Caco-2 (cell line): ENCODE measurements around the gene LRRC75B. TPM values are rescaled to one million over a fixed set of nuclear protein-coding genes. Genes with fewer than 3 reads are reported as not detected.
"Not testable (repeated sequence)": the region's sequence is repeated elsewhere in the genome, so short reads cannot be mapped to it uniquely, and the experiment has no call there.

Experiments used
- BruUV-seq: library from RNA; stranded (reverse); fragments of 400-500 nt; replicated peaks from 2 replicates; lab custom pipeline; 2021; lab: Mats Ljungman, UMichigan
- CTCF ChIA-PET: fragments of 300-600 bp; sonication (Branson Sonifier 250); formaldehyde crosslinking; loops from one replicate; lab custom pipeline; 2022; ENCODE audit warnings: antibody characterized with exemption; lab: Charles Lee
- POLR2A ChIA-PET: fragments of 300-600 bp; sonication (Branson Sonifier 250); formaldehyde crosslinking; loops from one replicate; lab custom pipeline; 2022; ENCODE audit warnings: antibody characterized with exemption; lab: Charles Lee
- DNase-seq, 2 experiments: peaks; one replicate each; pipeline versions ENCODE4 v3.0.0 to v3.0.0-alpha.2; 2020 to 2022
- H3K27me3 ChIP-seq: replicated peaks from 2 replicates; pipeline ENCODE4 v1.6.0; 2011; ENCODE audit warnings: low read length; ENCODE audit not compliant: control insufficient read depth, insufficient read depth
- H3K36me3 ChIP-seq: 2 replicates; pipeline ENCODE4 v1.5.1; 2011; ENCODE audit warnings: low read length; ENCODE audit not compliant: control insufficient read depth, insufficient read depth
- H3K4me1 ChIP-seq: fragments of 250-450 bp; sonication (Bioruptor Pico); 2 replicates; pipeline ENCODE4 v1.5.1; 2020; ENCODE audit warnings: mild to moderate bottlenecking
- H3K4me3 ChIP-seq: 2 replicates; pipeline ENCODE4 v1.5.1; 2011; ENCODE audit warnings: low read depth, mild to moderate bottlenecking, control low read depth, low read length
- H3K9me3 ChIP-seq: fragments of 250-450 bp; sonication (Bioruptor Pico); 2 replicates; pipeline ENCODE4 v1.5.1; 2020; ENCODE audit warnings: mild to moderate bottlenecking, moderate library complexity
- H3K27ac Mint-ChIP-seq: one replicate; pipeline ENCODE4 v1.8.0; 2022; ENCODE audit warnings: mixed read lengths; ENCODE audit not compliant: unreplicated experiment
- H3K27me3 Mint-ChIP-seq: one replicate; pipeline ENCODE4 v1.8.0; 2022; ENCODE audit warnings: mixed read lengths; ENCODE audit not compliant: insufficient read depth, unreplicated experiment
- H3K36me3 Mint-ChIP-seq: one replicate; pipeline ENCODE4 v1.8.0; 2022; ENCODE audit warnings: mild to moderate bottlenecking, mixed read lengths; ENCODE audit not compliant: insufficient read depth, unreplicated experiment
- H3K4me1 Mint-ChIP-seq: one replicate; pipeline ENCODE4 v1.8.0; 2022; ENCODE audit warnings: low read depth, mixed read lengths; ENCODE audit not compliant: unreplicated experiment
- H3K4me3 Mint-ChIP-seq: one replicate; pipeline ENCODE4 v1.8.0; 2022; ENCODE audit warnings: mild to moderate bottlenecking, moderate library complexity, mixed read lengths; ENCODE audit not compliant: unreplicated experiment
- H3K9me3 Mint-ChIP-seq: one replicate; pipeline ENCODE4 v1.8.0; 2022; ENCODE audit warnings: mixed read lengths; ENCODE audit not compliant: unreplicated experiment
- intact Hi-C: fragments of 100-400 bp; cut with micrococcal nuclease; formaldehyde crosslinking; loops from one replicate; pipeline ENCODE4 v1.10.0; 2022; ENCODE audit not compliant: unreplicated experiment
- total RNA-seq: library from RNA; stranded (reverse); gene quantifications from 2 replicates; pipeline ENCODE4 v1.2.3, GENCODE V29; 2022
- TF ChIP-seq, protein P1 (sequence below), 2 experiments: fragments of 200-600 bp in 1 of 2; IDR thresholded peaks; 1 replicate in 1 of 2; 2 replicates in 1 of 2; pipeline versions ENCODE4 v1.5.1 to v1.8.0; 2011 to 2022; ENCODE audit warnings: antibody characterized with exemption in 1 of 2, control low read depth in 1 of 2, inconsistent platforms in 1 of 2, low read depth in 1 of 2, low read length in 1 of 2, mild to moderate bottlenecking in 1 of 2, moderate library complexity in 1 of 2; ENCODE audit not compliant: insufficient read depth in 1 of 2, severe bottlenecking in 1 of 2, unreplicated experiment in 1 of 2

LRRC75B gene
- total RNA-seq, 1 experiment from 2014 or later = 20.4 TPM

DNA sequence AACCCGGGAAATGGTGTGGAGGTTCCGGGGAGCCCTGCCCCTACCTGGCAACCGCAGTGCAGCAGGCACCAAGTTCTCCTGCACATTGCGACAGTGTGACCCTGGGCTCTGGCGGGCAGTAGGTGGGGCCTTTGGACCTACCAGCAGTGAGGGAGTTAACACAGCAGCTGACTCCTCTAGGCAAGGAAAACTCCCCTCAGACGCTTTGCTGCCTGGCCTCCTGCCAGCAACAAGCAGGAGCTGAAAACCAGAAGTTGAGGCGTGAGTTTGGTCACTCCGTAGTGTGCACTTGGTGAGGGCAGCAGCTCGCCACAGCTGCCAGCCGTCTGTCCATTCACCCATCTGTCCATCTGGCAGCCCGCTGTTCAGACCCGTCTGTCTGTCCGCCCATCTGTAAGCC lies 39.8 kb upstream of the LRRC75B start:
- H3K36me3 ChIP-seq, DNase-seq, BruUV-seq, H3K9me3 Mint-ChIP-seq, H3K4me3 ChIP-seq, H3K27me3 Mint-ChIP-seq, H3K27ac Mint-ChIP-seq, H3K36me3 Mint-ChIP-seq, CTCF ChIA-PET, POLR2A ChIA-PET, H3K4me3 Mint-ChIP-seq, H3K9me3 ChIP-seq, H3K27me3 ChIP-seq: not testable (repeated sequence)
- intact Hi-C loops = loop anchor here (10.0 kb wide), 1 partner anchor 122 kb away; no protein-coding TSS in a partner anchor
- H3K4me1 Mint-ChIP-seq = peaks cover 18% of the 10 kb centered on the region
- H3K4me1 ChIP-seq = peaks cover 22% of the 10 kb centered on the region

DNA sequence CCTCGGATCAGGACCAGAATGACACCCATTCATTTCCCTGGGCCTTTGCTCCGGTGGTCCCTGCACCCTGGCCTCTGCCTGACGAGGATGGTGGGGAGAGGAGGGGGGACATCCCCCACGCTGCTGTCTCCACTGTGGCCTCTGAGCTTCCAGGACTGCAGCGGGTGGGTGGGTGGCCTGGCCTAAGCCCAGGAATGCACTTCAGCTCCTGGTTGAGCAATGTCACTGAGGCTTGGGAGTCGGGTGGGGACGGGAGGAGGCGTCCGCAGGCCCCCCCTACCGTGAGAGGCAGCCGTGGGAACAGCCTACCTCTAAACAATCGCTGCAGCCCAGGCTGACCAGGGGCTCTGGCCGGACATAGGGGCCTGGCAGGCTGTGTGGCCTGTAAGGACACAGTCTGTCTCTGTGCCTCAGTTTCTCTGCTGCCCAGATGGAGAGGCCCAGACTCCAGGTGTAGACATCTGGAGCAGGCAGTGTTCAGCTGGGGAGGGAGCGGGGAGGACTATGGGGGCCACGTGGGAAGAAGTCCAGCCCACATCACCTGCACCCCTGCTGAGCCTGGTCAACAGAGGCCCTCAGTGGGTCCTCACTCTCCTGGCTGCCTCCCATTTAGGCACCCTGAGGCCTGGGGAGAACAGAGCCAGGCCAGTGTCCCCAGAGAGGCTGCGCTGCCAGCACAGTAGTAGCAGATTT lies 38.7 kb upstream of the LRRC75B start:
- not testable (repeated sequence) for H3K9me3 ChIP-seq

DNA sequence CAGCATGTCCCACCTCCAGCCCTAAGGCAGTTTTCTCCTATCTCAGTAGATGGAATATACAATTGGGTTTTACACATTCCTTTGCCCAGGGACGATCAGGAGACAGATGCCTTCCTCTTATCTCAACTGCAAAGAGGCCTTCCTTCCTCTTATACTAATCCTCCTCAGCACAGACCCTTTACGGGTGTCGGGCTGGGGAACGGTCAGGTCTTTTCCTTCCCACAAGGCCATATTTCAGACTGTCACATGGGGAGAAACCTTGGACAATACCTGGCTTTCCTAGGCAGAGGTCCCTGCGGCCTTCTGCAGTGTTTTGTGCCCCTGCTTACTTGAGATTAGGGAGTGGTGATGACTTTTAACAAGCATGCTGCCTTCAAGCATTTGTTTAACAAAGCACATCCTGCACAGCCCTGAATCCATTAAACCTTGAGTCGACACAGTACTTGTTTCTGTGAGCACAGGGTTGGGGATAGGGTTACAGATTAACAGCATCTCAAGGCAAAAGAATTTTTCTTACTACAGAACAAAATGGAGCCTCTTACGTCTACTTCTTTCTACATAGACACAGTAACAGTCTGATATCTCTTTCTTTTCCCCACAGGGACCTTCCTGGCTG lies 38.0 kb upstream of the LRRC75B start:
- CTCF ChIA-PET, H3K27me3 Mint-ChIP-seq, POLR2A ChIA-PET, H3K9me3 Mint-ChIP-seq, H3K36me3 Mint-ChIP-seq, H3K27me3 ChIP-seq, H3K36me3 ChIP-seq, H3K9me3 ChIP-seq, H3K4me3 ChIP-seq: not testable (repeated sequence)
- DNase-seq = peak; percentile 50 to 62
- intact Hi-C loops = loop anchor here (10.0 kb wide), 1 partner anchor 124 kb away; no protein-coding TSS in a partner anchor
- BruUV-seq = TSS peak; percentile 57
- Mint-ChIP-seq H3K27ac (peak overlapping the region; percentile 82), H3K4me3 (peak overlapping the region; percentile 13), H3K4me1 (peaks cover 18% of the 10 kb centered on the region)
- H3K4me1 ChIP-seq = peaks cover 22% of the 10 kb centered on the region

More for the DNA sequence above, 38.7 kb upstream of the LRRC75B start:
- H3K27me3 Mint-ChIP-seq, H3K36me3 ChIP-seq, POLR2A ChIA-PET, H3K36me3 Mint-ChIP-seq, BruUV-seq, H3K27me3 ChIP-seq, CTCF ChIA-PET, H3K4me3 ChIP-seq, H3K9me3 Mint-ChIP-seq: not testable (repeated sequence)
- H3K4me1 ChIP-seq = peaks cover 22% of the 10 kb centered on the region
- Mint-ChIP-seq H3K27ac (peak overlapping the region; percentile 82), H3K4me1 (peaks cover 18% of the 10 kb centered on the region), H3K4me3 (peak overlapping the region; percentile 13)
- peak; percentile 32 to 52 for DNase-seq
- intact Hi-C loops = loop anchor here (10.0 kb wide), 1 partner anchor 123 kb away; no protein-coding TSS in a partner anchor

DNA sequence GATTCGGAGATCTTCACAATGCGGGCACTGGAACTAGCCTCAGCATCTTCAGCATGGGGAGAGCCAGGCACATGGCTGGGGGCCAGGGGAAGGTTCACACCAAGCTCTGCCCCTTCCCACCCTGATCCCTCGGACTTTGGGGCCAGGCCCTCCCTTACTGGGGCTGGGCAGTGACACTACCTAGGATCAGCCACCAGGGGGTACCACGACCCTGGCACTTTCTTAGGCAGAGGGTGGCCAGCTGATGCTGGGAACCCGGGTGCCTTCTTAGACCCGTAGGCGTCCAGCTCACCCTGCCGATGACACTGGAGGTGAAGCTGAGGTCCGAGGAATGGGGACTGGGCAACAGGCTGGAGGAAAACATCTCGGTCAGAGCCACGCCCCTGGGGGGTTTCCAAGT lies 36.2 kb upstream of the LRRC75B start:
- TF ChIP-seq, protein P1, sequence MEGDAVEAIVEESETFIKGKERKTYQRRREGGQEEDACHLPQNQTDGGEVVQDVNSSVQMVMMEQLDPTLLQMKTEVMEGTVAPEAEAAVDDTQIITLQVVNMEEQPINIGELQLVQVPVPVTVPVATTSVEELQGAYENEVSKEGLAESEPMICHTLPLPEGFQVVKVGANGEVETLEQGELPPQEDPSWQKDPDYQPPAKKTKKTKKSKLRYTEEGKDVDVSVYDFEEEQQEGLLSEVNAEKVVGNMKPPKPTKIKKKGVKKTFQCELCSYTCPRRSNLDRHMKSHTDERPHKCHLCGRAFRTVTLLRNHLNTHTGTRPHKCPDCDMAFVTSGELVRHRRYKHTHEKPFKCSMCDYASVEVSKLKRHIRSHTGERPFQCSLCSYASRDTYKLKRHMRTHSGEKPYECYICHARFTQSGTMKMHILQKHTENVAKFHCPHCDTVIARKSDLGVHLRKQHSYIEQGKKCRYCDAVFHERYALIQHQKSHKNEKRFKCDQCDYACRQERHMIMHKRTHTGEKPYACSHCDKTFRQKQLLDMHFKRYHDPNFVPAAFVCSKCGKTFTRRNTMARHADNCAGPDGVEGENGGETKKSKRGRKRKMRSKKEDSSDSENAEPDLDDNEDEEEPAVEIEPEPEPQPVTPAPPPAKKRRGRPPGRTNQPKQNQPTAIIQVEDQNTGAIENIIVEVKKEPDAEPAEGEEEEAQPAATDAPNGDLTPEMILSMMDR (IDR thresholded peaks at IDR 0.05; ENCODE audit: insufficient read depth in 1 of 2, low read depth in 1 of 2, low read length in 1 of 2, severe bottlenecking in 1 of 2, unreplicated experiment in 1 of 2) = peak; percentile 10 to 27
- H3K27me3 ChIP-seq, H3K4me3 ChIP-seq, intact Hi-C loops, H3K36me3 ChIP-seq, H3K9me3 ChIP-seq, CTCF ChIA-PET, H3K27me3 Mint-ChIP-seq, H3K27ac Mint-ChIP-seq, POLR2A ChIA-PET, H3K9me3 Mint-ChIP-seq, H3K36me3 Mint-ChIP-seq, BruUV-seq, H3K4me3 Mint-ChIP-seq: not testable (repeated sequence)
- peak in 1 of 2 experiments; percentile 41 for DNase-seq
- H3K4me1 ChIP-seq = peaks cover 22% of the 10 kb centered on the region
- peaks cover 18% of the 10 kb centered on the region for H3K4me1 Mint-ChIP-seq

DNA sequence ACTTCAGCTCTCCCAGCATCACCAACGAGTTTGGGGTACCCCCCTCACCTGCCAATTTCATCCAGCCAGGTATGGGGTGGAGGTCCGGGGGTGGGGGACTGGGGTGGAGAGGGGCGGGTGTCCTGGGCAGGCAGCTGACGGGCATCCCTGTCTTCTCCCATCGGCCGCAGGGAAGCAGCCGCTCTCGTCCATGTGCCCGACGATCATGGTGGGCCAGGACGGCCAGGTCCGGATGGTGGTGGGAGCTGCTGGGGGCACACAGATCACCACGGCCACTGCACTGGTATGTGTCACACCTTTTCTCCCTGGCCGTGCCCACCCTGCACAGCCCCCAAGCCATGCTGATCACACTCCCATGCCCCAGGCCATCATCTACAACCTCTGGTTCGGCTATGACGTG lies 35.0 kb upstream of the LRRC75B start:
- H3K27me3 ChIP-seq, H3K27me3 Mint-ChIP-seq, H3K4me3 Mint-ChIP-seq, H3K9me3 ChIP-seq, BruUV-seq, H3K4me3 ChIP-seq, H3K36me3 ChIP-seq, intact Hi-C loops, POLR2A ChIA-PET, H3K9me3 Mint-ChIP-seq, H3K27ac Mint-ChIP-seq, CTCF ChIA-PET, H3K36me3 Mint-ChIP-seq, DNase-seq, H3K4me1 Mint-ChIP-seq: not testable (repeated sequence)
- peaks cover 22% of the 10 kb centered on the region for H3K4me1 ChIP-seq

DNA sequence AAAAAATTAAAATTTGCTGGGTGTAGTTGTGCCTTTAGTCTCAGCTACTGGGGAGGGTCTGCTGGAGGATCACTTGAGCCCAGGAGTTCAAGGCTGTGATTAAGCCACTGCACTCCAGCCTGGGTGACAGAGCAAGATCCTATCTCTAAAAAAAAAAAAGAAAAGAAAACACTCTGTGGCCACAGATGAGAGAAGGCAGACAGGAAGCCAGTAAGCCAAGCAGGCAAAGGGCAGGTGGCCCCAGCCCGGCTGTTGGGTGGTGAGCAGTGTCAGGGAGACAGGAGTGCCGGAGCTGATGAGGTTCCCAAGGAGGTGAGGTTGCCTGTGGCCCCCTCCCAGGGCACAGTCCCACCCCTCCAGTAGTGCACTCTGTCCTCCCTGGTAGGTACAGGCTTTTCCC lies 29.7 kb upstream of the LRRC75B start:
- POLR2A ChIA-PET, H3K4me1 Mint-ChIP-seq, DNase-seq, H3K4me3 Mint-ChIP-seq, CTCF ChIA-PET, H3K27me3 ChIP-seq, H3K27me3 Mint-ChIP-seq, H3K9me3 Mint-ChIP-seq, H3K9me3 ChIP-seq, H3K27ac Mint-ChIP-seq, H3K36me3 ChIP-seq, H3K4me1 ChIP-seq, BruUV-seq, H3K4me3 ChIP-seq, H3K36me3 Mint-ChIP-seq, intact Hi-C loops: not testable (repeated sequence)
